GM20431 (cell line): ENCODE data around the gene PLEKHO1.

ENCODE experiments used
- in situ Hi-C: fragments of 300-500 bp; cut with MseI, MboI; formaldehyde crosslinking; loops from one replicate; pipeline ENCODE4 v1.15.0; 2020; ENCODE audit warnings: low sequenced_read_pairs; ENCODE audit not compliant: unreplicated experiment

The PLEKHO1 gene

DNA sequence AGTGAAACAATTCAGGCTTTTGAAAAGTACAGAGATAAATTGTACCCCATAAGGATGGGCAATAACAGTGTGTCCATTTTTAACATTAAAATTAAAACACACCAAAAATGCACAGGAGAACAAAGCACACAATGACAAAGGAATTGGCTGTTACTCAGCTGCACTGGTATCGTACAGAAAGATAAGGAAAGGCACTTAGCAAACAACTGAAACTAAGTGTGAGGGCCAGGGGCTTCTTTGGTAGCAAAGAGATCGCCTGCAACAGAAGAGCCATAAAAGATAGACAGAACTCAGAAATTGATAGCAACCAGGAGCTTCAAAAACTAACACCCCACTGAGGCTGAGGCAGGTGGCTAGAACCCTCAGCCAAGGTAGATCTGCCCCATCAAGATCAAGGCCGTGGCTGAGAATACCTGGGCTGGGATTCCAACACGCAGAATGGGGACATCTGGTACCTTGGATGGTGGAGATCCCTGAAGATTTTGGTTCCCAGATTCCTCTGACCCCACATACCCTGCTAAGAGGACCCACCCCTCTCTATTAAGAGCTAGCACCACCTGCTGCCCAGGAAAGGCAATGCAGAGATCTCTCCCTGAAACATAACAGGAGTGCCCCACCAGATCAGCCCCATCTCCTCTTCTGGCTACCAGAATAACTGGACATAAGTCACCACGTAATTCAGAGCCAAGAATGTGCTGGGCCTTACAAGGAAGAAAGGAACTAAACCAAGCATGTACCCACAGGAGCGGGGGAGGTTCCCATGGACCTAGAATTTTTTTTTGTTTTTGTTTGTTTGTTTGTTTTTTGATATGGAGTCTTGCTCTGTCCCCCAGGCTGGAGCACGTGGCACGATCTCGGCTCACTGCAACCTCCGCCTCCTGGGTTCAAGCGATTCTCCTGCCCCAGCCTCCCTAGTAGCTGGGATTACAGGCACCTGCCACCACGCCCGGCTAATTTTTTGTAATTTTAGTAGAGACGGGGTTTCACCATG lies 16.2 kb downstream of the PLEKHO1 start:
- in situ Hi-C loops = loop anchor here (10.0 kb wide), 1 partner anchor 91 kb away; no protein-coding TSS in a partner anchor

DNA sequence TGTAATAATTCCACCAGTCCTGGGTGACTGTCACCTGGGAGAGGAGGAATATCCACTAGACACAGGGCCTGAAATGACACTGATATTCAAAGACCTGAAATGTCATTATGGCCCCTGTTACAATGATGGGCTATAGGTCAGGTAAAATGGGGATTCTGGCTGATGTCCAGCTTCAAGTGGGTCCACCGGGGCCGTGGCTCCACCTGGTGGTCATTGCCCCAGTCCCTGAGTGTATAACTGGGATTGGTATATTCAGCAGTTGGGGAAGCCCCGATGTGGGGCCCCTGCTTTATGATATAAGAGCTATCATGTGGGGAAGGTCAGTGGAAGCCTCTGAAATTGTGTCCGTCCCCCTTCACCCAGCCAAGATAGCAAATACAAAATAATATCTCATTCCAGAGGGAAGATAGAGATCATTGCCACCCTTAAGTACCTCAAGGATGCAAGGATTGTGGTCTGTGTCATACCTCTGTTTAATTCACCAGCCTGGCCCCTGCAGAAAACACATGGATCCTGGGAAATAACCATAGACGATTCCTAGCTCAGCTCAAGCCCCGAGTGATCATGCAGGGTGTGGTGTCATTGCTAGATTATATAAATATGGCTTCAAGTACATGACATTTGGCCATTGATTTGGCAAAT lies 19.4 kb downstream of the PLEKHO1 start:
- in situ Hi-C loops = loop anchor here (10.0 kb wide), 1 partner anchor 94 kb away; no protein-coding TSS in a partner anchor

DNA sequence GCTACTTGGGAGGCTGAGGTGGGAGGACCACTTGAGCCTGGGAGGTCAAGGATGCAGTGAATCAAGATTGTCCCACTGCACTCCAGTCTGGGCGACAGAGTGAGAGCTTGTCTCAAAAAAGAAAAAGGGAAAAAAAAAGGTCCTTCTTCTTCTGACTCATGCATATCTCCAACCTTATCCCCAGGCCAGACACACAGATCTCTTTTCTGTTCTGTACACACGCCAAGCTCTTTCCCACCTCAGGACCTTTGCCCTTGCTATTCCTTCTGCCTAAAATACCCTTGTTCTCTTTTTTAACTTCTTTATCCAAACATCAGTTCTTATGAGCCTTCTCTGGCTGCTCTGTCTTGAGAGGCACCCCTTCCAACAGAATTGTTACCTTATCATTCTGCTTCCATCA lies 22.1 kb downstream of the PLEKHO1 start:
- in situ Hi-C loops = no loop called here

DNA sequence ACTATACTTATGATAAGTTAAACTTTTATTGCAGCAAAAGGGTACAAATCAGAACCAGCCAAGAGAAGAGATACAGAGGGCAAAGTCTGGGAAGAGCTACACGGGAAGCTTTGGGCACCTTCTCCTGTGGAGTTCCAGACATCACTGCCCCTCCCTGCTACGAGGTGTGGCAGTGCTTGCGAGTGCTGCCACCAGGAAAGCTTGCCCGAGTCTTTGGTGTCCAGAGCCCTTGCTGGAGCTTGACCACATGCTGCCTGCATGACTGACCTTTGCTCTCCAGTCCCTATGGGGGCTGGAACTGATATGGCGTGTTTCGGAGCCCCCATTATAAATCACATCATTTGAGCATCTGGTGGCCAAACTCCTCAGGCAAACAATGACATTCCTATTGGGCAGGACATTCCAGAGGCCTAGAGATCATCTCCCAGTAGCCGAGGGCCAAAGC lies 23.4 kb downstream of the PLEKHO1 start:
- in situ Hi-C loops = no loop called here

DNA sequence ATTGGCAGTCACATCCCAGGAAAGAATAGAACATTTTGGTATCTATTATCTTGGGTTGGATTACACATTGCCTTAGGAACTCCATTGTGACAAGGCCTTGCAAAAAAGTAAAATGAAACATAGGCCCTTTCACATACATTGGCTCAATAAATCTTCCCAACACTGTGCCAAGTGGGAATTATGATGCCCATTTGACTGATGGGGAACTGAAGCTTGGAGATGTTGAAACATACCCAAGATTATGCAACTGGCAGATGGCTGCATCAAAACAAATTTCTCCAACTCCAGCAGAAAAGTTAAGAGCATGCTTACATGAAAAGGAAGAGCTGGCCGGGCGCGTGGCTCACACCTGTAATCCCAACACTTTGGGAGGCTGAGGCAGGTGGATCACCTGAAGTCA lies 26.9 kb downstream of the PLEKHO1 start:
- in situ Hi-C loops = loop anchor here (25.0 kb wide), 1 partner anchor 239 kb away; the partner anchor contains the start of genes MTMR11 and SF3B4

DNA sequence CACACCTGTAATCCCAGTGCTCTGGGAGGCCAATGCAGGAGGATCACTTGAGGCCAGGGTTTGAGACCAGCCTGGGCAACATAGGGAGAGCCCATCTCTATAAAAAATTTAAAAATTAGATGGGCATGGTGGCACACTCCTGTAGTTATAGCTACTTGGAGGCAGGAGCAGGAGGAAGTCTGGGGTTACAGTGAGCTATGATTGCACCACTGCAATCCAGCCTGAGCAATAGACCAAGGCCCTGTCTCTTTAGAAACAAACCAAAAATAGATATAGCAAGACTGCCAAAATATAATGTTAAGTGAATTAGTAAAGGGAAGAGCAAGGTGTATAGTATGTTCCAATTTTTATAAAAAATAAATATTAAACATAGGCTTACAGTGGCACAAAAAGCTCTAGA lies 28.8 kb downstream of the PLEKHO1 start:
- in situ Hi-C loops = loop anchor here (25.0 kb wide), 1 partner anchor 241 kb away; the partner anchor contains the start of genes MTMR11 and SF3B4

DNA sequence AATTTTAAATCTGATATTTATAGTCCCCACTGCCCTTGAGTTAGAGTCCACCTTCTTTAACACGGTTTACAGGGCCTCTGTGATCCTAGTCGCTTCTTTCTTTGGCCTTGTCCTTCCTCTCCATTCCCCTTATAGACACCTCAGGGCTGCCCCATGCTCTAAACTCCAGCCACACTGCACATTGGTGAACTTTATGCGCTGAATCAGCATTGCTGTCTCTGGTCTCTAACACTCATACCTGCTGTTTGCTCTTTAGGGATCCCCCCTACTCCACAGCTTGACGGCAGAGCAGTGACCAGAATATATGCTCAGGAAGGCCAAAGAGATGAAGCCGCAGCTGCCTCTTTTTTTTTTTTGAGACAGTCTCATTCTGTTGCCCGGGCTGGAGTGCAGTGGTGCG lies 30.2 kb downstream of the PLEKHO1 start:
- in situ Hi-C loops = loop anchor here (25.0 kb wide), 1 partner anchor 243 kb away; the partner anchor contains the start of genes MTMR11 and SF3B4

DNA sequence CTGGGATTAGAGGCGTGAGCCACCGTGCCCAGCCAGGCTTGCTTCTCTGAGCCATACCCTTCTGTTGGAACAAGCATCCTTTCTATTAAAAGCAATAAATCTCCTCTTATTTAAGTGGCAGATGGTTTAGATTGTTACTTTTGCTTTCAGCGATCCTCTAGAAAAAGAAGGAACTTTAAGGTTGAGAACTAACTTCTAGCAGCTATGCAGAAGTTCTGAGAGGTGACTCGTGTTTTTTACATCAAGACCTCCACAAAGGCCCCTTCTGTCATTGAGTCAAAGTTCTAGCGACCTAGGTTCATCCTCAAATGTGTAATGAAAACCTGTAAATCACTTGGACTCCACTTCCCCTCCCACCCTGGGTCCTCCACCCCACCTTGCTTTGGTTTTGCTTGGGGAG lies 30.8 kb downstream of the PLEKHO1 start:
- in situ Hi-C loops = loop anchor here (25.0 kb wide), 1 partner anchor 243 kb away; the partner anchor contains the start of genes MTMR11 and SF3B4

DNA sequence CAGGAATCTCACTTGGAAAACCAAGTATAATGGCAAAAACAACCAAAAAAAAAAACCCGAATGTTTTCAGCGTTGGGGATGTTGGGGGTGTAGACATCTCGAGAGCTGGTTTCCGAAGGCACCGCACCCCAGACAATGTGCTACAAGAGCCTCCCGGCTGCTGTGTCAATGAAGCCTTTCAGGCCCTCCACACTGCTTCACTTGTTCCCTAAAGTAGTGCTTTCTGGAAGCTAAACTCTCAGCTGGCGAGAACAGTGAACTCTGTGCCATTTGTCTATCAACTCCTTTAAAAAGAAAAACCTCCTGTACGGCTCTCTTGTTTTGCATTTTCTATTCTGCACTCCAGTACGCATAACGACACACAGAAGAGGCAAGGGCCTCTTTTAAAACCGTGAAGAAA lies 32.5 kb downstream of the PLEKHO1 start:
- in situ Hi-C loops = loop anchor here (25.0 kb wide), 1 partner anchor 245 kb away; the partner anchor contains the start of genes MTMR11 and SF3B4

DNA sequence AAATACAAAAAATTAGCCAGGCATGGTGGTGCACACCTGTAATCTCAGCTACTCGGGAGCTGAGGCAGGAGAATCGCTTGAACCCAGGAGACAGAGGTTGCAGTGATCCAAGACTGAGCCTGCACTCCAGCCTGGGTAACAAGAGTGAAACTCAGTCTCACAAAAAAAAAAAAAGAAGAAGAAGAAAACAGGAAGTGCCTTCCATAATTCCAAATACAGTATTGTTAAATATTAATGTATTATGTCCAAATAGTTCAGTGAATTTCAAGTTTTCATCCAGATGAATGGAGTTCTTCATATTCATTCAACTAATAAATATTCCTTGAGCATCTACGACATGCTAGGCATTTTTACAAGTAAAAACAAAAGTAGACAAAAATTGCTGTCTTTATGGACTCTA lies 33.3 kb downstream of the PLEKHO1 start:
- in situ Hi-C loops = loop anchor here (25.0 kb wide), 1 partner anchor 246 kb away; the partner anchor contains the start of genes MTMR11 and SF3B4

DNA sequence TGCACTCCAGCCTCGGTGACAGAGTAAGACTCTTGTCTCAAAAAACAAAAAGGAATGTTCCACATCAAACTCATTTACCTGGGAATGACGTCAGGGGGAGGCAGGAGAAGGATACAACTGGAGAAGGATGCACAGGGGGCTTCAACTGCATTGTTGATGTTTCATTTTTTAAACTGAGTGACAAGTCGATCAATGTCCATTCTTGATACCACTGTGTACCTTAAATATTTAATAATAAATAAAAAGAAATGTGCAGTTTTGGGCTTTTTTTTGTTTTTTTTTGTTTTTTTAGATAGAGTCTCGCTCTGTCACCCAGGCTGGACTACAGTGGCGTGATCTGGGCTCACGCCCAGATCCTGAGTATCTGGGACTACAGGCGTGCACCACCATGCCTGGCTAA lies 35.8 kb downstream of the PLEKHO1 start:
- in situ Hi-C loops = loop anchor here (25.0 kb wide), 1 partner anchor 248 kb away; the partner anchor contains the start of genes MTMR11 and SF3B4

DNA sequence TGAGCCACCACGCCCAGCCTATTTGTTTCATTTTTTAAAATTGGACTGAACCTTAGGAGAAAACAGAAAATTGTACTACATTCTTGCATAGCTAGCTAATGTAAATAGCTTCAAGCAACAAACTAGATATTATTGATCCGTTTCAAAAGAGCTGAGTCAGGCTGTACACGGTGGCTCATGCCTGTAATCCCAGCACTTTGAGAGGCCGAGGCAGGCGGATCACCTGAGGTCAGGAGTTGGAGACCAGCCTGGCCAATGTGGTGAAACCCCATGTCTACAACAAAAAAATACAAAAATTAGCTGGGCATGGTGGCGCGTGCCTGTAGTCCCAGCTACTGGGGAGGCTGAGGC lies 36.7 kb downstream of the PLEKHO1 start:
- in situ Hi-C loops = loop anchor here (25.0 kb wide), 1 partner anchor 249 kb away; the partner anchor contains the start of genes MTMR11 and SF3B4

DNA sequence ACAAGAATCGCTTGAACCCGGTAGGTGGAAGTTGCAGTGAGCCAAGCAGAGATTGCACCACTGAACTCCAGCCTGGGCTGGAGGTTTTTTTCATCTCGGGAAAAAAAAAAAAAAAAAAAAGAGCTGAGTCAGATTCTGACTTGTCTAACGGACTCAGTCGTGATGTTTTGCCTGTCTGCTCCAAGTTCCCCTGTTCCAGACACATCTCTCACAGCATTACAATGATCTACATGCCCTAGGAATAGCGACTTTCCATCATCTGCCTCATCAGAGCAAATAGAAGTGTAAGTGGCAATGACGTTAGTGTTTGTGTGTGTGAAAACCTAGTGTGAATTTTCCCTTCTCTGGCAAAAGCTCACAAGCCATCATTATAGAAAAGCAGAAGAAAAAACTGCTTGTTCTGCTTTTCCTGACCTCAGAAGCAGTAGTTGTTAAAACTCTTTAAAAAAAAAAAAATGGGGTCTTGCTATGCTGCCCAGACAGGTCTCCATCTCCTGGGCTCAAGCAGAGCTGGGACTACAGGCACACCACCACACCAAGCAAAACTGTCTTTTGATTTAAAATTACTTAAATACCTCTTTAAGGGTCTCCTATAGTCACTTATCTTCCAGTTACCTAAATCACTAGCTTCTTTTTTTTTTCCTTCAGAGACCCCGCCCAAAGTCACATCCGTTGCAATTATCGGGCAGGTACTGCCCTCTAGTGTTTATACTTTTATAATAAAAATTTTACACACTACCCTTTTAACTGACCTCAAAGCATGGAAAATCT lies 37.3 kb downstream of the PLEKHO1 start:
- in situ Hi-C loops = loop anchor here (25.0 kb wide), 1 partner anchor 250 kb away; the partner anchor contains the start of genes MTMR11 and SF3B4

DNA sequence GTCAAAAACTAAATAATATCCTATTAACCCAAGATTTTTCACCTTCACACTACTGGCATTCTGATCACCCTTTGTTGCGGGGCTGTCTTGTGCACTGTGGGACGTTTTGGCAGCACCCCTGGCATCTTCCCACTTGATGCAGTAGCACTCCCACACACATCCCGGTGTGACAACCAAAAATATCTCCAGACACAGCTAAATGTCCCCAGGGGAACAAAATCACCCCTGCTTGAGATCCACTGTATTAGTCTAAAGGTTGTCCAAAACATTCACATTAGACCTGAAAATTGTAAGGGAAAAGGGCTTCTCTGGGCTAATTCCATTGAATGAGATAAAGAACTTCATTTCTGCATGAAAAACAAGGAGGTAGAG lies 37.8 kb downstream of the PLEKHO1 start:
- in situ Hi-C loops = loop anchor here (25.0 kb wide), 1 partner anchor 250 kb away; the partner anchor contains the start of genes MTMR11 and SF3B4

DNA sequence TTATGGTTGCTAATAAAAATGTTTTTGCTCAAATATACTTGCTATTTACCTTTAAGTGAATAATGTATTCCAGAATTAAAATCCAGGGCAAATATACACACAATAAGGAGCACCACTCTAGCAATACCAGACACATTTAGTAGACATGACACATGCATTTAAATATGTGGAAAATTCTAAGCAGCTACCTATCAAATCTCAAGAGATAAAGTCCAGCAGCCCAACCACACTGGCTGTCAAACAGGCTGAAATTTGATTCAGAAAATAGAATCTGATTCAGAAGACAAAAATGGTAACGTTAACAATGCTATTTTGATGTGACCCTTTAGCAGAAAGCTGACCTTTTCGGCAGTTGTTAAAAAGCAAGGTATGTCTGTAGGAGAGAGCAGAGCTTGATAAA lies 42.3 kb downstream of the PLEKHO1 start:
- in situ Hi-C loops = loop anchor here (25.0 kb wide), 1 partner anchor 255 kb away; the partner anchor contains the start of genes MTMR11 and SF3B4

DNA sequence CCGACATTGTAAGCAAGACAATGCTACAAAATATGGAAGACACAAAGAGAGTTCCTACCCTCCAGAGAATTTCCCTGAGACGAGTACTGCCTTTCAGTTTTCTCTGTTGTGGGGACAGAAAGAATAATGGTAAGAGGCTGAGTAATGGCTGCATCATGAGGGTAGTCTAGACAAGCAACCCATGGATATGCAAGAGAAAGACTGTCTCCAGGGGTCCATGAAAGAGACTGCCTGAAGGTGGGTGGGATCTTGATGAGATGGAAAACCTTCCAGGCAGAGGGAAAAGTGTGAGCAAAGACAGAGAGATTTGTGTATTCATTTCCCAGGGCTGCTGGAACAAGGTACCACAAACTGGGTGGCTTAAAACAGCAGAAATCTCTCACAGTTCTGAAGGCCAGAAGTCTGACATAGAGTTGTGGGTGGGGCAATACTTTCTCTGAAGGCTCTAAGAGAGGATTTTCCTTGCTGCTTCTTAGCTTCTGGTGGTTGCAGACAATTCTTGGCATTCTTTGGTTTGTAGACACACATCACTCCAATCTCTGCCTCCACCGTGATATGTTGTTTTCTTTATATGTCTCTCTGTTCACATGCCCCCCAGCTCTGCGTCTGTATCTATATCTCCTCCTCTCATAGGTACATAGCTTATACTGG lies 44.8 kb downstream of the PLEKHO1 start:
- in situ Hi-C loops = loop anchor here (25.0 kb wide), 1 partner anchor 257 kb away; the partner anchor contains the start of genes MTMR11 and SF3B4

DNA sequence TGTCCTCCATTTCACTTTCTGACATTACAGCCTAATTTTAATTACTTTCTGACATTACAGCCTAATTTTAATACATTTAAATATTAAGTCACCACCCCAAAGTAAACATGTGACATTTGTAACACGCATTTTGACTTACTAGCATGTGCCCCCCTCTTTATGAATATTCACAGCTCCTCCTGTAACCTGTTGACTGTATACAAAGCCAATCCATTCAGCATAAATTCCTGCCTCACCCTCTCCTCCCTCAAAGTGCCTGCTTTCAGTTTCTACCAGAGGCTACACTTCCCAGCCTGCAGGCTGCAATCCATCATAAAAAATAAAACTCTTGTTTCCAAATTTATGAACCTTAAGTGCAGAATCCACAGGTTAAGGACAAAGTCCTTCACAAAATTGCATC lies 46.7 kb downstream of the PLEKHO1 start:
- in situ Hi-C loops = loop anchor here (25.0 kb wide), 1 partner anchor 259 kb away; the partner anchor contains the start of genes MTMR11 and SF3B4

DNA sequence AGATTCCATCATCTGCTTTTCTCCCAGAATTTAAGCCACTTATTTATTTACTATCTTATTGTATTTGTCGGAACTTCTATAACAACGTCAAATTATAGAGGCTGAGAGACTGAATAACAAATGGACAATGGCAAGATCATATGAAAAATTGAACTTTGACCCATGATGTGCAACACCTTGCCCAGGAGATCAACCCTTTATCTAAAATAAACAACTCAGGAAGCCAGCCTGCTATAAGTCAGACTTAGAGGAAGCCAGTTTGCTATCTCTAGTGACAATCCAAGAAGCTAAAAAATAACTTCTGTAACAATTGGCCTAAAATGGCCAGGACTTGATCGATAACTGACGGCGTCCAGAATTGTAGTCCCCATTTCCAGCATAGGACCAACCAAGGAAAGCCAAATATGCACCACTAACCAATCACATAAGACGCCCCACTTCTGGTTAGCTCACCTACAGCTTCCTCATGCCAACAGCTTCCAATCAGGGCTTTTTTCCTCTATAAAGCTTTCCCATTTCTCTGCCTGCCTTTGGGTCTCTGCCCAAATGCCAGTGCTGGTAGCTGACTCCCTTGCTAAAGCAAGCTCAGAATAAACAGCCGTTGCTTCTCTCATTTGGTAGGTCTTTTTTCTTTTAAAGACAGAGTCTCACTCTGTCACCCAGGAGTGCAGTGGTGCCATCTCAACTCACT lies 57.7 kb downstream of the PLEKHO1 start:
- in situ Hi-C loops = no loop called here
